Suppressor macrophage treated with lipopolysaccharide for 1 hour (primary cell): Measurements from ENCODE around the gene GPR61.
A peak's percentile ranks its signal among the peaks of the same experiment; 100 is the strongest.

Source experiments
- DNase-seq, 3 donors: peaks; one replicate each; pipeline ENCODE4 v3.0.0-alpha.2; 2020 to 2022

The GPR61 gene

GRCh38 chr1:109573785-109574184, 34.1 kb downstream of the GPR61 start:
- DNase-seq, result peak; percentile 61 to 80 (median 78)

- no peak for DNase-seq
Measured at GRCh38 chr1:109578947-109579443, 39.3 kb downstream of the GPR61 start.

- DNase-seq, result no peak
Measured at GRCh38 chr1:109579491-109579890, 39.8 kb downstream of the GPR61 start.

- no peak for DNase-seq
Measured at GRCh38 chr1:109582021-109582420, 42.3 kb downstream of the GPR61 start.

- no peak for DNase-seq
Measured at GRCh38 chr1:109584766-109585165, 45.1 kb downstream of the GPR61 start.

- no peak for DNase-seq
Measured at GRCh38 chr1:109586055-109586454, 46.4 kb downstream of the GPR61 start.

- DNase-seq, result no peak
Measured at GRCh38 chr1:109589177-109589576, 49.5 kb downstream of the GPR61 start.

GRCh38 chr1:109589679-109590078, 50.0 kb downstream of the GPR61 start:
- DNase-seq, result no peak

GRCh38 chr1:109592916-109593315, 53.2 kb downstream of the GPR61 start:
- no peak for DNase-seq

- DNase-seq, result peak in 2 of 3 donors; percentile 35 to 38
Measured at GRCh38 chr1:109595531-109595930, 55.9 kb downstream of the GPR61 start.
